Panc1 (cell line): ENCODE measurements around the gene TNK1. TPM values are rescaled to one million over a fixed set of nuclear protein-coding genes. Genes with fewer than 3 reads are reported as not detected.

Source experiments
- ATAC-seq: fragments of 200-7000 bp; cut with Tn5 transposase; 2 replicates; pipeline ENCODE4 v1.9.1; 2020; ENCODE audit warnings: mild to moderate bottlenecking, moderate library complexity
- BruUV-seq: library from RNA; stranded (reverse); fragments of 400-500 nt; replicated peaks from 2 replicates; lab custom pipeline; 2021; lab: Mats Ljungman, UMichigan
- CTCF ChIA-PET: fragments of 300-600 bp; sonication (Branson Sonifier 250); formaldehyde crosslinking; loops from one replicate; lab custom pipeline; 2022; ENCODE audit warnings: antibody characterized with exemption; lab: Charles Lee
- POLR2A ChIA-PET: fragments of 300-600 bp; sonication (Branson Sonifier 250); formaldehyde crosslinking; loops from one replicate; lab custom pipeline; 2022; ENCODE audit warnings: antibody characterized with exemption; lab: Charles Lee
- DNase-seq: peaks from one replicate; pipeline ENCODE4 v3.0.0-alpha.2; 2010; ENCODE audit warnings: low read depth, low spot score
- H3K27ac ChIP-seq: 2 replicates; pipeline ENCODE4 v1.5.1; 2011; ENCODE audit warnings: mild to moderate bottlenecking, low read length, inconsistent platforms
- H3K27me3 ChIP-seq: fragments of 200-500 bp; sonication (Bioruptor generic); 2 replicates; pipeline ENCODE4 v1.6.0; 2014; ENCODE audit warnings: low read length, inconsistent platforms; ENCODE audit not compliant: control insufficient read depth, insufficient read depth
- H3K36me3 ChIP-seq: fragments of 200-500 bp; sonication (Bioruptor generic); 2 replicates; pipeline ENCODE4 v1.5.1; 2014; ENCODE audit warnings: inconsistent platforms, mild to moderate bottlenecking, low read length, moderate library complexity; ENCODE audit not compliant: control insufficient read depth, insufficient read depth
- H3K4me1 ChIP-seq: 2 replicates; pipeline ENCODE4 v1.5.1; 2011; ENCODE audit warnings: inconsistent platforms, mild to moderate bottlenecking, low read length, moderate library complexity; ENCODE audit not compliant: control insufficient read depth, insufficient read depth
- H3K4me3 ChIP-seq, 2 experiments: 2 replicates each; pipeline ENCODE4 v1.5.1; 2011 to 2012; ENCODE audit warnings: low read depth in 2 of 2, low read length in 2 of 2, mild to moderate bottlenecking in 2 of 2, inconsistent platforms in 1 of 2, moderate library complexity in 1 of 2
- H3K9me3 ChIP-seq: fragments of 200-500 bp; sonication (Bioruptor generic); 2 replicates; pipeline ENCODE4 v1.5.1; 2014; ENCODE audit warnings: low read depth, mild to moderate bottlenecking, inconsistent platforms, low read length, moderate library complexity; ENCODE audit not compliant: control insufficient read depth, insufficient read depth
- POLR2AphosphoS5 ChIP-seq: IDR thresholded peaks from 2 replicates; pipeline ENCODE4 v1.6.1; 2012; ENCODE audit warnings: mild to moderate bottlenecking, low read depth, low read length, moderate library complexity
- SIN3A ChIP-seq: IDR thresholded peaks from 2 replicates; pipeline ENCODE4 v1.6.1; 2012; ENCODE audit warnings: low read depth, mild to moderate bottlenecking, low read length, moderate library complexity, borderline replicate concordance; ENCODE audit not compliant: insufficient read depth
- TCF7L2 ChIP-seq: IDR thresholded peaks from 2 replicates; pipeline ENCODE4 v1.6.1; 2011; ENCODE audit warnings: mild to moderate bottlenecking, low read depth, low read length, inconsistent platforms
- in situ Hi-C: cut with HindIII; loops from 2 replicates; pipeline ENCODE4 v1.10.0; 2016; ENCODE audit warnings: low sequenced_read_pairs, low pct_unique_long_range_greater_than_20kb
- intact Hi-C: fragments of 100-400 bp; cut with micrococcal nuclease; formaldehyde crosslinking; loops from one replicate; pipeline ENCODE4 v1.10.0; 2022; ENCODE audit not compliant: unreplicated experiment
- total RNA-seq: library from RNA; stranded (reverse); gene quantifications from one replicate; pipeline ENCODE4 v1.2.1, GENCODE V29; 2021; ENCODE audit not compliant: unreplicated experiment
- TF ChIP-seq, protein P1 (sequence below): fragments of 450-650 bp; IDR thresholded peaks from 2 replicates; pipeline ENCODE4 v1.5.1; 2017; ENCODE audit warnings: mild to moderate bottlenecking
- TF ChIP-seq, protein P2 (sequence below), 2 experiments: IDR thresholded peaks; 2 replicates each; pipeline ENCODE4 v1.6.1; 2011 to 2012; ENCODE audit warnings: low read depth in 2 of 2, control low read depth in 1 of 2, low read length in 1 of 2, mild to moderate bottlenecking in 1 of 2, moderate library complexity in 1 of 2; ENCODE audit not compliant: insufficient read depth in 1 of 2

The TNK1 gene
- total RNA-seq, 1 experiment from 2014 or later: 6.2 TPM

DNA sequence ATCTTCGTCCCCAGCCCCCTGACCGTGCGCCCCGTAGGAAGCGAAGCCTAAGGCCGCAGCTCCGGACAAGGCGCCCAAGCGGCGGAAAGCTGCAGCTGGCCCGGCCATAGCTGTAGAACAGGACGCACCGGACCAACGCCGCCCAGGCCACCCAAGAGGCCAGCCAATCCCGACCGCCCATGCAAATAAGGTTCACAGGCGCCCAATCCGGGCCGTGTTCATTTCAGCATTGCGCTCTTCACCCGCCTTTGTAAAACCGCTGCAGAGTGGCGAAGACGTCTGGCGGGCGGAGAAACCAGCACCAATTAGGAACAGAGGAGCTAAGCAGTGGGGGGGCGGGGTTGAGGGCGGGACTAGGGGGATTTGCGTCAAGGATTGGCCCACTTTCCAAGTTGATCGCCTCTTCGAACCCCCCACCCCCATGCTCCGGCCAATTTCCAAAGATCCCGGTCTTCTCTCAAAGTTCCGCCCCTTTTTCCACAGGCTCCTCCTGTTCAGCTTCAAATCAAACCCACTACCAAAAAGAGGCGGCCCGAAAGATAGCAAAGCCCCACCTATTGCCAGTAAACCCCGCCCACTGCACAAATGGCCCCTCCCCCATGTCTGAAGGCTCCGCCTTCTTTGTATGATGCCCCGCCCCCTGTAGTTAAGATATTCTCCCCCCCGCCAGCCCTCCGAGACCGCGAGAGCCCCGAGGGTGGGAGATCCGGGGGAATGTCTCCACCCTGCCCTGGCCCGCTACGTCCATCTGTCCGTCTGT lies 23.3 kb downstream of the TNK1 start, which contains the start of gene TMEM256 (continued):
- no peak for TF ChIP-seq TCF7L2

DNA sequence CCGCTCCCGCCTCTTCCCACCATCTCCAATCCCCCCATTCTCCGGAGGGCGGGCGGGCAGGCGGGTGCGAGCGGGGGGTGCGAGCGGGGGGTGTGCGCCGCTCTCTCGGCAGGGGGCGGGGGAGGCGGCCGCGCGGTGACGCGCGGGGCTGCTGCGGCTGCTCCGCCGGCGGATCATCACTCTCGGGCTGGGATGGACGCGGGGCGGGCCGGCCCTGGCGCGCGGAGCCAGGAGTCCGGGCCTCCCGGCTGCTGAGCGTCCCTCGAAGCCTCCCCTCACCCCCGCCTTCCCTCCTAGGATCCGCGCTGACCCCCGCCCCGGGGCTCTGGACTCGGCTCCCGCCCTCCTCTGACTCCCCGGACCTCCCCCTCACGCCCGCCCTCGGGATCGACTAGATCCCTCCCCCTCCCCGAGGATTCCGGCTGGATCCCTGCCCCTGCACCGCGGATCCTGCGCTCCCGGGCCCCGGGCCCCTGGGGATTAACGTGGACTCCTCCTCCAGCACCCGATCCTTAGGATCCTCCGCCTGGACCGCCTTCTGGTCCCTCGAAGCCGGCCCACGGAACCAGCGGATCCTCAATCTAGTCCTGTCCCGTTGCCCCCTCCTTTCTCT lies 24.0 kb downstream of the TNK1 start:
- no TSS peak for BruUV-seq
- Histone ChIP-seq H3K27ac (peak overlapping the region; percentile 57), H3K9me3 (no peaks in the 10 kb centered on the region), H3K4me1 (peaks cover 3% of the 10 kb centered on the region), H3K36me3 (no peaks in the 10 kb centered on the region), H3K4me3 (peak overlapping the region; percentile 61 to 63), H3K27me3 (no peaks in the 10 kb centered on the region)
- POLR2A ChIA-PET: interaction anchor here (0.6 to 0.8 kb wide), 2 partner anchors 80 to 1964 kb away, joined by 3 read pairs; partner anchors contain the start of gene POLR2A
- intact Hi-C loops: no loop called here
- TF ChIP-seq, protein P1, sequence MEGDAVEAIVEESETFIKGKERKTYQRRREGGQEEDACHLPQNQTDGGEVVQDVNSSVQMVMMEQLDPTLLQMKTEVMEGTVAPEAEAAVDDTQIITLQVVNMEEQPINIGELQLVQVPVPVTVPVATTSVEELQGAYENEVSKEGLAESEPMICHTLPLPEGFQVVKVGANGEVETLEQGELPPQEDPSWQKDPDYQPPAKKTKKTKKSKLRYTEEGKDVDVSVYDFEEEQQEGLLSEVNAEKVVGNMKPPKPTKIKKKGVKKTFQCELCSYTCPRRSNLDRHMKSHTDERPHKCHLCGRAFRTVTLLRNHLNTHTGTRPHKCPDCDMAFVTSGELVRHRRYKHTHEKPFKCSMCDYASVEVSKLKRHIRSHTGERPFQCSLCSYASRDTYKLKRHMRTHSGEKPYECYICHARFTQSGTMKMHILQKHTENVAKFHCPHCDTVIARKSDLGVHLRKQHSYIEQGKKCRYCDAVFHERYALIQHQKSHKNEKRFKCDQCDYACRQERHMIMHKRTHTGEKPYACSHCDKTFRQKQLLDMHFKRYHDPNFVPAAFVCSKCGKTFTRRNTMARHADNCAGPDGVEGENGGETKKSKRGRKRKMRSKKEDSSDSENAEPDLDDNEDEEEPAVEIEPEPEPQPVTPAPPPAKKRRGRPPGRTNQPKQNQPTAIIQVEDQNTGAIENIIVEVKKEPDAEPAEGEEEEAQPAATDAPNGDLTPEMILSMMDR: no peak
- no peak for TF ChIP-seq TCF7L2
- TF ChIP-seq POLR2AphosphoS5: no peak
- no peak for TF ChIP-seq SIN3A
- TF ChIP-seq, protein P2, sequence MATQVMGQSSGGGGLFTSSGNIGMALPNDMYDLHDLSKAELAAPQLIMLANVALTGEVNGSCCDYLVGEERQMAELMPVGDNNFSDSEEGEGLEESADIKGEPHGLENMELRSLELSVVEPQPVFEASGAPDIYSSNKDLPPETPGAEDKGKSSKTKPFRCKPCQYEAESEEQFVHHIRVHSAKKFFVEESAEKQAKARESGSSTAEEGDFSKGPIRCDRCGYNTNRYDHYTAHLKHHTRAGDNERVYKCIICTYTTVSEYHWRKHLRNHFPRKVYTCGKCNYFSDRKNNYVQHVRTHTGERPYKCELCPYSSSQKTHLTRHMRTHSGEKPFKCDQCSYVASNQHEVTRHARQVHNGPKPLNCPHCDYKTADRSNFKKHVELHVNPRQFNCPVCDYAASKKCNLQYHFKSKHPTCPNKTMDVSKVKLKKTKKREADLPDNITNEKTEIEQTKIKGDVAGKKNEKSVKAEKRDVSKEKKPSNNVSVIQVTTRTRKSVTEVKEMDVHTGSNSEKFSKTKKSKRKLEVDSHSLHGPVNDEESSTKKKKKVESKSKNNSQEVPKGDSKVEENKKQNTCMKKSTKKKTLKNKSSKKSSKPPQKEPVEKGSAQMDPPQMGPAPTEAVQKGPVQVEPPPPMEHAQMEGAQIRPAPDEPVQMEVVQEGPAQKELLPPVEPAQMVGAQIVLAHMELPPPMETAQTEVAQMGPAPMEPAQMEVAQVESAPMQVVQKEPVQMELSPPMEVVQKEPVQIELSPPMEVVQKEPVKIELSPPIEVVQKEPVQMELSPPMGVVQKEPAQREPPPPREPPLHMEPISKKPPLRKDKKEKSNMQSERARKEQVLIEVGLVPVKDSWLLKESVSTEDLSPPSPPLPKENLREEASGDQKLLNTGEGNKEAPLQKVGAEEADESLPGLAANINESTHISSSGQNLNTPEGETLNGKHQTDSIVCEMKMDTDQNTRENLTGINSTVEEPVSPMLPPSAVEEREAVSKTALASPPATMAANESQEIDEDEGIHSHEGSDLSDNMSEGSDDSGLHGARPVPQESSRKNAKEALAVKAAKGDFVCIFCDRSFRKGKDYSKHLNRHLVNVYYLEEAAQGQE (IDR thresholded peaks at IDR 0.05; ENCODE audit: insufficient read depth in 1 of 2, low read depth in 2 of 2, low read length in 1 of 2): no peak
- CTCF ChIA-PET: interaction anchor here (0.7 kb wide), 1 partner anchor 49 kb away, joined by 4 read pairs; no protein-coding TSS in a partner anchor
- DNase-seq (no peak), ATAC-seq (peak; percentile 38)
- in situ Hi-C loops: no loop called here

DNA sequence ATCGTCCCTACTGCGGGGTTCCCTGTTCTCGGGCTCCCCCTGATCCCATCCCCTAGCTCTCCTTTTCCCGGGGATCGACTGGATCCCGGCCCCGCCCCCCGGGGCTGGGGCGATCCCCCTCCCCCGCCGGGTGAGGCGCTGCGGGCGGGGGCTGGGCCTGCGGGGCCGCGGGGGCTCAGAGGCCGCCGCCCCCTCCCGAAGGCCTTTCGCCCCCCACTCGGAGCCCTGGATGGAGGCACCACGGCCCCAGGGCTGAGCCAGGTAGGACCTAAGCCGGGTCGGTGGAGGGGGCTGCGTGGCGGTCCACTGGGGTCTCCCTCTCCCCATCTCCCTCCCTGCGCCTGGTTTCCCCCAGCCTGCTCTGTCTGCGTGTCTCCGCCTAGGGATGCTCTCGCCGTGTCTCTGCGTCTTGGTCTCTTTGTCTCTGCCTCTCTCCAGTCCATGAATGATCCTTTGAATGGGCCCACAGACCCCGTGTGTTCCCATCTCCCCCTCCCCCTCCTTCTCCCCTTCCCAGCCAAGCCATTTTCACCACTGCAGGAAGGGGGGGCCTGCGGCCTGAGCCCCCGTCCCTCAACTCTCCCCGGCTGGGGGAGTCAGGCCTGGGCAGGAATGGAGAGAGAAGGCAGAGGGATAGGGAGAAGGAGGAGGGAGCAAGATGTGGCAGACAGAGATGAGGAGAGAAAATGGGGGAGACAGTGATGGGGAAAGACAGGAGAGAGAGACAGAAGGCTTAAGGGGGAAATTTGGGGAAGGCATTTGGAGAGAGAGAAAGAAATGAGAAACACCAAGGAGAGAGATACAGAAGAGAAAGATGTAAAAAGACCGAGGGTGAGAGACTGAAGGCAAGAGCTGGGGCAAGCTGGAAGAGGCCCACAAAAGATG lies 24.7 kb downstream of the TNK1 start:
- POLR2A ChIA-PET: interaction anchor here (0.6 kb wide), 1 partner anchor 11 kb away, joined by 3 read pairs; the partner anchor contains the start of gene PLSCR3
- intact Hi-C loops: no loop called here
- H3K9me3 ChIP-seq: no peaks in the 10 kb centered on the region
- ATAC-seq (no peak), DNase-seq (no peak)
- H3K4me3 ChIP-seq: peak overlapping the region; percentile 61 to 63
- in situ Hi-C loops: no loop called here
- CTCF ChIA-PET: no interaction called here
- H3K36me3 ChIP-seq: no peaks in the 10 kb centered on the region
- peak overlapping the region; percentile 57 for H3K27ac ChIP-seq
- TF ChIP-seq SIN3A (no peak), POLR2AphosphoS5 (no peak), TCF7L2 (no peak)
- TF ChIP-seq, protein P1: no peak
- TF ChIP-seq, protein P2 (IDR thresholded peaks at IDR 0.05; ENCODE audit: insufficient read depth in 1 of 2, low read depth in 2 of 2, low read length in 1 of 2): no peak
- no peaks in the 10 kb centered on the region for H3K27me3 ChIP-seq
- H3K4me1 ChIP-seq: peaks cover 3% of the 10 kb centered on the region
- TSS peak; percentile 96 for BruUV-seq
